Lower leg skin (tissue), 4 donors: ENCODE measurements around the gene RAB10. TPM values are rescaled to one million over a fixed set of nuclear protein-coding genes. Genes with fewer than 3 reads are reported as not detected.

Source experiments
- DNase-seq, 2 donors: peaks; one replicate each; pipeline ENCODE4 v3.0.0-alpha.2; 2019; ENCODE audit warnings: low spot score in 2 of 2
- H3K4me3 ChIP-seq: fragments of 200-600 bp; sonication (generic); 2 replicates; pipeline ENCODE4 v1.5.1; 2017; ENCODE audit warnings: mild to moderate bottlenecking, low read depth; ENCODE audit not compliant: poor library complexity, severe bottlenecking
- POLR2A ChIP-seq, 2 donors: fragments of 450-650 bp; IDR thresholded peaks; one replicate each; pipeline ENCODE4 v1.6.1; 2016 to 2017; ENCODE audit warnings: antibody characterized with exemption in 2 of 2, mild to moderate bottlenecking in 1 of 2, moderate library complexity in 1 of 2
- WGBS, 2 donors: methylation state at CpG; one replicate each; pipeline ENCODE4 v1.1.5; 2018; 5-methylcytosine and 5-hydroxymethylcytosine counted together
- intact Hi-C: fragments of 100-400 bp; cut with DNase I; formaldehyde crosslinking; loops from one replicate; pipeline ENCODE4 v1.15.0; 2023; ENCODE audit warnings: low total_unique reads
- total RNA-seq, 4 donors: library from RNA; depleted of rRNA; stranded (reverse); fragments of >200 nt; gene quantifications; one replicate each; pipeline ENCODE4 v1.1.0, GENCODE V29; 2016
- TF ChIP-seq, protein P1 (sequence below), 3 donors: fragments of 450-650 bp; IDR thresholded peaks; one replicate each; pipeline ENCODE4 v1.5.1; 2016; ENCODE audit warnings: antibody characterized with exemption in 3 of 3, mild to moderate bottlenecking in 3 of 3, moderate library complexity in 2 of 3

The RAB10 gene
- total RNA-seq, 4 donors from 2014 or later = 125 to 228 (median 184) TPM

DNA sequence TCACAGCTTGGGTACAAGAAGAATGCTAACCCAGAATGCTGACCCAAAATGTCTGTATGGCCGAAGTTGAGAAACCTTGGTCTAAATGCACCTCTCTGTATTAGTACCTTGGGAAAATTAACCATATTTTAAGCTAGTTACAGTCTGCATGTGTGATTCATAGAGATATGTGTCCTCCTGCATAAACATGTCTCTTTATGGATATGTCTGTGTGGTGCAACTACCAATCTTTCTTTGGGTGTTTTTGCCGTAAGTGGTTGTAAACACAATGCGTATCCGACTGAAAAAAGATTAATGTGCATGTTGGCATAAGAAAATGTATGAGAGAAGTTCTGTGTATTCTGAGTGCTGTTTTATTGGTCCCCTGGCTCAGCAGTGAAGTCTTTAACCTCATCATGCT, 84.8 kb downstream of the RAB10 start:
- no peak for DNase-seq
- intact Hi-C loops = no loop called here
- TF ChIP-seq, protein P1, sequence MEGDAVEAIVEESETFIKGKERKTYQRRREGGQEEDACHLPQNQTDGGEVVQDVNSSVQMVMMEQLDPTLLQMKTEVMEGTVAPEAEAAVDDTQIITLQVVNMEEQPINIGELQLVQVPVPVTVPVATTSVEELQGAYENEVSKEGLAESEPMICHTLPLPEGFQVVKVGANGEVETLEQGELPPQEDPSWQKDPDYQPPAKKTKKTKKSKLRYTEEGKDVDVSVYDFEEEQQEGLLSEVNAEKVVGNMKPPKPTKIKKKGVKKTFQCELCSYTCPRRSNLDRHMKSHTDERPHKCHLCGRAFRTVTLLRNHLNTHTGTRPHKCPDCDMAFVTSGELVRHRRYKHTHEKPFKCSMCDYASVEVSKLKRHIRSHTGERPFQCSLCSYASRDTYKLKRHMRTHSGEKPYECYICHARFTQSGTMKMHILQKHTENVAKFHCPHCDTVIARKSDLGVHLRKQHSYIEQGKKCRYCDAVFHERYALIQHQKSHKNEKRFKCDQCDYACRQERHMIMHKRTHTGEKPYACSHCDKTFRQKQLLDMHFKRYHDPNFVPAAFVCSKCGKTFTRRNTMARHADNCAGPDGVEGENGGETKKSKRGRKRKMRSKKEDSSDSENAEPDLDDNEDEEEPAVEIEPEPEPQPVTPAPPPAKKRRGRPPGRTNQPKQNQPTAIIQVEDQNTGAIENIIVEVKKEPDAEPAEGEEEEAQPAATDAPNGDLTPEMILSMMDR (IDR thresholded peaks at IDR 0.05) = no peak
- 65 to 72% methylated on average over 4 of the region's 4 CpGs for WGBS, 2 donors
- H3K4me3 ChIP-seq = no peak overlapping the region

DNA sequence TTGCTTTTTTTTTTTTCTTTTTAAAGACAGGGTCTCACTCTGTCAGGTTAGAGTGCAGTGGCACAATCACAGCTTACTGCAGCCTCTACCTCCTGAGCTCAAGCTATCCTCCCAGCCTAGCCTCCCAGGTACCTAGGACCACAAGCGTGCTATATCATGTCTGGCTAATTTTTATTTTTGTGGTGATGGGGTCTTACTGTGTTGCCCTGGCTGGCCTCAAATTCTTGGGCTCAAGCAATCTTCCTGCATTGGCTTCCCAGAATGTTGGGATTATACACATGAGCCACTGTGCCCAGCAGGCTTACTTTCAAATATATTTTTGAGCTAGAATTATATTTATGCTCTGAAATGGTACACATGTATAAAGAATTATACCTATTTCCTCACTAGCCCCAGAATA, 85.6 kb downstream of the RAB10 start:
- DNase-seq = no peak
- H3K4me3 ChIP-seq = no peak overlapping the region
- intact Hi-C loops = no loop called here
- no peak for TF ChIP-seq POLR2A (IDR thresholded peaks at IDR 0.05)
- TF ChIP-seq, protein P1 (IDR thresholded peaks at IDR 0.05) = no peak
- 100% methylated on average over 1 of the region's 1 CpG for WGBS, 2 donors

DNA sequence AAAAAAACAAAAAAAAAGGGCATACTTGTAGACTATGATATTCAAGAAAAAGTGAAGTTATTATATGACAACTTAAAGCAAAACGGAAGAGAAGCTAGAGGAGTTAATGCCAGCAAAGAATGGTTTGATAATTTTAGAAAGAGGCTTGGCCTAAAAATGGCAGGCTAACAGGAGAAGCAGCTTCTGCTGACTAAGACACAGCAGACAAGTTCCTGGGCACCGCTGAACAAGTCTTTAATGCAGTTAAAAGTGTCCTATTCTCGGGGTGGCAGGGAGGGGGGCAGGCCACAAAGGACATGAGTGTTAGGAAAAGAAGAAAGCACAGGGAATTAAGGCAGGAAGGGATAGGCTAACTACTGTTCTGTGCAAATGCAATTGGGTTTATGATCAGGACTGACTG, 88.7 kb downstream of the RAB10 start:
- no peak overlapping the region for H3K4me3 ChIP-seq
- intact Hi-C loops = no loop called here
- DNase-seq = no peak
- WGBS, 2 donors = 52 to 67% methylated on average over 3 of the region's 3 CpGs
- TF ChIP-seq POLR2A (IDR thresholded peaks at IDR 0.05) = no peak
- TF ChIP-seq, protein P1 (IDR thresholded peaks at IDR 0.05) = no peak

DNA sequence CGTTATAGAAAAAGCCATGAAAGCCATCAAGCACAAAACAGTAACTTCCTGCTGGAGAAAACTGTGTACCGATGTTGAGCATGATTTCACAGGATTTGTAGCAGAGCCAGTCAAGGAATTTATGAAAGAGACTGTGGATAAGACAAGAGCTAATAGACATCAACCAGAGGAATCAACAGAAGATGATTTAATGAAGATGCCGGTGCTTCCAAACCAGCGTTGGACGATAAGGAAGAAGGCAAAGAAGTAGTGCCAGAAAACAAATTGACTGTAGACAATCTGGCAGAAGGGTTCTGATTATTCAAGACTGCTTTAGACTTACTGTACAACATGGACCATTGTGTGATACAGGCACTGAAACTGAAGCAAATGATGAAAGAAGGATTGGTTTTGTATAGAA, 89.5 kb downstream of the RAB10 start:
- intact Hi-C loops = no loop called here
- TF ChIP-seq POLR2A (IDR thresholded peaks at IDR 0.05) = no peak
- TF ChIP-seq, protein P1 (IDR thresholded peaks at IDR 0.05) = no peak
- no peak overlapping the region for H3K4me3 ChIP-seq
- 57 to 64% methylated on average over 5 of the region's 5 CpGs for WGBS, 2 donors
- no peak for DNase-seq

DNA sequence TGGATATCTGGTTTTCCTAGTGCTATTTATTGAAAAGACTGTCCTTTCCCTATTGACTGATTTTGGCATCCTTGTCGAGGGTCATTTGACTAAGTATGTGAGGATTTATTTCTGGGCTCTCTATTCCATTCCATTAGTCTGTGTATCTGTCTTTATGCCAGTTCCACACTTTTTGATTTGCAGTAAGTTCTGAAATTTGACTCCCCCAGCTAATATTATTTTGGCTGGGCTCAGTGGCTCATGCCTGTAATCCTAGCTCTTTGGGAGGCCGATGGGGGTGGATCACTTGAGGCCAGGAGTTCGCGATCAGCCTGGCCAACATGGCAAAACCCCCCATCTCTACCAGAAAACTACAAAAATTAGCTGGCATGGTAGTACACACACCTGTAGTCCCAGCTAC, 92.2 kb downstream of the RAB10 start:
- WGBS, 2 donors = 70 to 77% methylated on average over 4 of the region's 4 CpGs
- intact Hi-C loops = loop anchor here (1.0 kb wide), 1 partner anchor 17 kb away; no protein-coding TSS in a partner anchor
- no peak overlapping the region for H3K4me3 ChIP-seq
- no peak for TF ChIP-seq POLR2A (IDR thresholded peaks at IDR 0.05)
- TF ChIP-seq, protein P1 (IDR thresholded peaks at IDR 0.05) = no peak
- no peak for DNase-seq

DNA sequence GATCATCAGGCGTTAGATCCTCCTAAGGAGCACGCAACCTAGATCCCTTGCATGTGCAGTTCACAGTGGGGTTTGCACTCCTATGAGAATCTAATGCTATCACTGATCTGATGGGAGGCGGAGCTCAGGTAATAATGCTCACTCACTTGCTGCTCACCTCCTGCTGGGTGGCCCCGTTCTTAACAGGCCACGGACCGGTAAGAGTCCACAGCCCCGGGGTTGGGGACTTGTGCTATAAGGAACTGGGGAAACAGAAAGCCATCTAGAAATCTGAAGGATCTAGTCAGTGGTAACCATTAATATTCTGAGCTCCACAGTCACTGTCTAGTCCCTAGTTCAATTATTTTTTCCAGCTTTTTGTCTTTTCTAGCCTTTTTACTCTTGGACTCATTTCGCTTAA, 94.3 kb downstream of the RAB10 start:
- 90 to 93% methylated on average over 8 of the region's 8 CpGs for WGBS, 2 donors
- TF ChIP-seq, protein P1 (IDR thresholded peaks at IDR 0.05) = no peak
- TF ChIP-seq POLR2A (IDR thresholded peaks at IDR 0.05) = no peak
- intact Hi-C loops = no loop called here

More for the DNA sequence above, 94.3 kb downstream of the RAB10 start:
- DNase-seq = no peak
- H3K4me3 ChIP-seq = no peak overlapping the region
